Measurements from ENCODE around the gene NAXD.

DNA sequence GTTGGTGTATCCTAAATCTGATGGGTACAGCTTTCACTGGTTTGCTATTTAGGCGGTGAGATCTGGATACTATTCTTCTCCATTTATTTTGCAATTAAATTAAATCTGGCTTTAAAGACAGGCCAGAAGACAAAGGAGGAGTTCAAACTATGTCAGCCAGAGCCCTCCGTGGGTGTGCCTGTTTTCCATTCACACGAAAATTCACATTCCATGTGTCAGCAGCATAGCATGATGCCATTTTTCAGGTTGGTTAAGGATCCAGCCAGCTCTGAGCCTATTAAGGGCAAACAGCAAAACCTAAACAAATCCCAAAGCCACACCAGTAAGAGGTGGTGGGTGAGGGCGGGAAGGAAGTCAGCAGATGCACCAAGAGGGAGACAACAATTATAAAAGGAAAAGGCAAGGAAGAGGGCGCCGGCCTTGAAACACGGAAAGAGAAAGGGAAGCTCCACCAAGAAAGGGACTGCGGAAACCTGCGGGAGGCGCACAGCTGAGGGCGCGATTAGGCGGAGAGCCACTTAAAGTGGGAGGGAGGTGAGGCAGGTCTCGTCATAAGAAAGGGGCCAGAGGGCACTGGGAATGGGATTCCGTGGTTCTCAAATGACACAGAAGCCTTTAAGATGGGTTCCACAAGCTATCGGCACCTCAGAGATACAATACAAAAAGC lies 47.6 kb downstream of the NAXD start:
- TF ChIP-seq RFX5 (IDR thresholded peaks at IDR 0.05; ENCODE audit: low read depth, low read length), result no peak
- TF ChIP-seq CTCF (conservative IDR thresholded peaks at IDR 0.05; ENCODE audit: low read depth, low read length), result no peak
- TF ChIP-seq POLR2A (IDR thresholded peaks at IDR 0.05; ENCODE audit: low read depth, low read length), result no peak
- TF ChIP-seq CEBPB (IDR thresholded peaks at IDR 0.05; ENCODE audit: low read depth, low read length), result no peak
- TF ChIP-seq MXI1 (IDR thresholded peaks at IDR 0.05; ENCODE audit: borderline replicate concordance, low read depth, low read length), result no peak
- TF ChIP-seq MAFK (IDR thresholded peaks at IDR 0.05; ENCODE audit: low read depth, low read length), result no peak
- no peak for TF ChIP-seq ELK1 (IDR thresholded peaks at IDR 0.05; ENCODE audit: borderline replicate concordance, low read depth, low read length)
